DMS114 treated with DMSO at 0.1 percent for 48 hours (cell line): ENCODE measurements around the gene RPUSD3.
"Not testable (repeated sequence)": the region's sequence is repeated elsewhere in the genome, so short reads cannot be mapped to it uniquely, and the experiment has no call there.

Experiments used
- DNase-seq: peaks from one replicate; lab custom pipeline; 2025; ENCODE audit not compliant: unreplicated experiment; lab: John Stamatoyannopoulos, UW

RPUSD3 gene

DNA sequence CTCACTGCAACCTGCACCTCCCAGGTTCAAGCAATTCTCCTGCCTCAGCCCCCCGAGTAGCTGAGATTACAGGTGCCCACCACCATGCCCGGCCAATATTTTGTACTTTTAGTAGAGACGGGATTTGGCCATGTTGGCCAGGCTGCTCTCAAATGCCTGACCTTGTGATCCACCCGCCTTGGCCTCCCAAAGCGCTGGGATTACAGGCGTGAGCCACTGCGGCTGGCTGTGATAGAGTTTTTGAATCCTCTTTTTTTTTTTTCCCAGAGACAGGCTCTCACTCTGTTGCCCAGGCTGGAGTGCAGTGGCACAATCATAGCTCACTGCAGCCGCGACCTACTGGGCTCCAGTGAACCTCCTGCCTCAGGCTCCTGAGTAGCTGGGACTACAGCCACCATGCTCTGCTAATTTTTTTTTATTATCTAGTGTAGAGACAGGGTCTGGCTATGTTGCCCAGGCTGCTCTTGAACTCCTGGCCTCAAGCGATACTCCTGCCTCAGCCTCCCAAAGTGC, 21.4 kb upstream of the RPUSD3 start:
- DNase-seq = not testable (repeated sequence)

GRCh38 chr3:9864200-9864927, 20.6 kb upstream of the RPUSD3 start:
- no peak for DNase-seq

DNA sequence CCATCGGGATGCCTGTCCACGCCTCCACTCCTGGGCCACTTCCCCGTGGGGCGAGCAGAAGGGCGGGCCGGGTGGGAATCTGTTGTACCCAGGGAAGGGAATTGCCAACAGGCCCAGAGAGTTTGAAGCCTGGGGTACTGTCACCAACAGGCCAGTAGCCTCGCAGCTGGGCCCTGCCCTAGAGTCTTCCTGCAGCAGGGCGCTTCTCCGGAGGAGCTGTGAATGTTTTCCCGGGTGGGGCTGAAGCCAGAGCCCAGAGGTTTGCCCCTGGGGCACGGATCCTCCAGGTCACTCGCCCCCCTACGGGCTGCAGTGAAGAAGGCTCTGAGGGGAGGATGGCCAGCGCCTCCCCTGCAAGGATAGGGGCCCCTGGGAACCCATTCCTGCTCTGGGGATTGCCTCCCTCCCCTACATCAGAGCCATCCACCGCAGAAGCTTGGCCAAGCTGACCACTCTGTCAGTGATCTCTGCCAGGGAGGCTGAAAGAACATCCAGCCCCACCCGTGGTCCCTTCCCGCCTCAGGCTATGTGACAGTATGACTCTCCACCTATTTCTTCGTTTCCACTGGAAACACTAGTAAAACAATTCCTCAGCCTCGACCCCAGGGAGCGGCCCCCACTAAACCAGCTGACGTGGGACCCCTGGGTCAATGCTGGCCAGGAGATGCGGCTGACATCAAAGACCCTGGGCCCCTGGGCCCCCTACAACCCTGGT, 19.4 kb upstream of the RPUSD3 start:
- DNase-seq = no peak

- no peak for DNase-seq
Measured at GRCh38 chr3:9862391-9863057, 18.7 kb upstream of the RPUSD3 start.

- DNase-seq = no peak
Measured at GRCh38 chr3:9861626-9862130, 17.9 kb upstream of the RPUSD3 start.

DNA sequence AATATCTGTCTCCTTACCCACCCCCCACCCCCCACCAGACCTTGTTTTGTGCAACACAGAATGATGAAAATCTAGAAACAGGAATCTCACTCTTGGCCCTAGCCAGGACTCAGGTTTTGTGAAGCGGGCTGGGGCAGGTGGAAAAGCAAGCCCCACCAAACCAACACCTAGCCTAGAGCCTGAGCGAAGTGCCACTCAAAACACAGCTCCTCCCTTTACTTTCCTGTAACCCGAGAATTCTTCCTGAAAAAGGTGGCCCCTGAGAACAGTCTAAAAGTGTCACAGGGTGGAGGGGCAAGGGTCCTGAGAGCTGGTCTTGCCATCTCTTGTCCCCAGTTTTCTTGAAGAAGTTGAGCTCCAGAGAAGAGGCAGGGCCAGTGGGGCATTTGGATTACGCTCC, 17.4 kb upstream of the RPUSD3 start:
- no peak for DNase-seq

GRCh38 chr3:9859530-9860025, 15.8 kb upstream of the RPUSD3 start:
- no peak for DNase-seq

DNA sequence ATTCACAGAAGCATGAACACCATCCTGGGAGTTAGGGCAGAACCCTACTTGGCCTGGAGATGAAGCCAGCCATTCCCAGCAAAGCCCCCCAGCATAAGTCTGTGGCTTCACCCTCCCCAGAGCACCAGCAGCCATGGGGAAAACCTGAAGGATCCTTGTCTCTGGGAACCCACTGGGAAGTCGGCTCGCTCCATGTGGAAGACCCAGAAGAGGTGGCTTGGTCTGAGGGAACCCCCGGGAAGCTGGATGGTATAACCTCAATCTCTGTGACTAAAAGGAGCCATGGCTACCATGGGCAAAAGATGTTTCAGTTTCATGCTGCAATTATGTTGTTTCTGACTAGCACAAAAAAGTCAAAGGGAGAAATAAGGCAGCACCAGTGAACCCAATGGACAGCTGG, 11.8 kb upstream of the RPUSD3 start:
- DNase-seq = no peak

GRCh38 chr3:9854291-9854940, 10.6 kb upstream of the RPUSD3 start:
- not testable (repeated sequence) for DNase-seq

GRCh38 chr3:9852528-9852927, 8.7 kb upstream of the RPUSD3 start:
- DNase-seq = no peak

- not testable (repeated sequence) for DNase-seq
Measured at GRCh38 chr3:9851926-9852325, 8.1 kb upstream of the RPUSD3 start.

DNA sequence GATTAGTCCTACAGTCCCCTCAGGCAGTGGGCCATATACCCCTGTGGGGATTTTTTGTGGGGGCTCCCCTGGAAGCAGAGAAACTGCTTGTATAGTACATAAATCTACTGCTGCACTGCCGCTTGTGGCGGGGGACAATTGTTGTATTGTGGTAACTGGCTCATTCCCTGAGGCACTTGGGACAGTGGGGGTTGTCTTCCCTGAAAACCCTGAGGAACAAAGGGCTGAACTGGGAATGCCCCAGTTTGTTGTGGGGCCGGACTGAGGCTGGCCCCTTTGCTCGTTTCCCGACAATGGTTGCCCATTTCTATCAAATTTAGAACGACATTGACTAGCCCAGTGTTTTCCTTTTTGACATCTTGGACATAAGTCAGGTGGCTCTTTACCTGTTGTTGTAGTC, 7.6 kb upstream of the RPUSD3 start:
- DNase-seq = not testable (repeated sequence)

GRCh38 chr3:9848860-9849259, 5.1 kb upstream of the RPUSD3 start:
- DNase-seq = not testable (repeated sequence)

- not testable (repeated sequence) for DNase-seq
Measured at GRCh38 chr3:9847870-9848269, 4.1 kb upstream of the RPUSD3 start.

DNA sequence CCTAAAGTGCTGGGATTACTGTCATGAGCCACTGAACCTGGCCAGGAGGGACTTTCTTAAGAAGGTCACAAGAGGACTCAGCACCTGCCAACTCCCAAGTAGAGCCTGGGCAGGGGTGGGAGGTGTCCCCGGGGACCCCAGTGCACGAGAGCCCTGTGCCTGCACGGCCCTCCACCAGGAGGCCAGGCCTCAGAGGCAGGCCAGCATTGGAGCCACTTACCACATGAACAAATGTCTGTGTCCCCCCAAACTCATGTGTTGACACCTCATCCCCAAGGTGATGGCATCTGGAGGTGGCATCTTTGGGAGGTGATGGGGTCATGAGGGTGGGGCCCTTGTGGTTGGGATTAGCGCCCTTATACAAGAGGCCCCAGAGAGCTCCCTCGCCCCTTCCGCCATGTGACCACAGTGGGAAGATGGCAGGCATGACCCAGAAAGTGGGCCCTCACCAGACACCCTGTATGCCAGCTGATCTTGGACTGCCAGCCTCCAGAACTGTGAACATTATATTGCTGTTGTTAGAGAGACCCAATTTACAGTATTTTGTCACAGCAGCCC, 3.2 kb upstream of the RPUSD3 start:
- no peak for DNase-seq

GRCh38 chr3:9846231-9846630, 2.4 kb upstream of the RPUSD3 start:
- DNase-seq = no peak

DNA sequence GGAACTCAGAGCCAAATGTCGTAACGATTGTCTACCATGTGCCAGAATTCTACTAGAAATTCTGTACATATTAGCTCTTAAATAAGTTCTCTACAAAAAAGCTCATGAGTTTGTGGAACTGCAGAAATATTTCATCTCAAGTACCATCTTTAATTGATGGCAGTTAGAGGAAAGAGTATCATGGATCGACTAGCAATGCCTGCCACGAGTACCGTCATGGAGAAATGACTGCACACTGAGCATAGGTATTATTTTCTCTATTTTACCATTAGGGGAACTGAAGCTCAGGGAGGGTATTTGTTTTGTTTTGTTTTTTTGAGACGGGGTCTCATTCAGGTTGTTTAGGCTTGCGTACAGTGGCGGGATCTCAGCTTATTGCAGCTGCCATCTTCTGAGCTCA, 2.8 kb downstream of the RPUSD3 start:
- no peak for DNase-seq

GRCh38 chr3:9838856-9839255, 5.0 kb downstream of the RPUSD3 start:
- no peak for DNase-seq

DNA sequence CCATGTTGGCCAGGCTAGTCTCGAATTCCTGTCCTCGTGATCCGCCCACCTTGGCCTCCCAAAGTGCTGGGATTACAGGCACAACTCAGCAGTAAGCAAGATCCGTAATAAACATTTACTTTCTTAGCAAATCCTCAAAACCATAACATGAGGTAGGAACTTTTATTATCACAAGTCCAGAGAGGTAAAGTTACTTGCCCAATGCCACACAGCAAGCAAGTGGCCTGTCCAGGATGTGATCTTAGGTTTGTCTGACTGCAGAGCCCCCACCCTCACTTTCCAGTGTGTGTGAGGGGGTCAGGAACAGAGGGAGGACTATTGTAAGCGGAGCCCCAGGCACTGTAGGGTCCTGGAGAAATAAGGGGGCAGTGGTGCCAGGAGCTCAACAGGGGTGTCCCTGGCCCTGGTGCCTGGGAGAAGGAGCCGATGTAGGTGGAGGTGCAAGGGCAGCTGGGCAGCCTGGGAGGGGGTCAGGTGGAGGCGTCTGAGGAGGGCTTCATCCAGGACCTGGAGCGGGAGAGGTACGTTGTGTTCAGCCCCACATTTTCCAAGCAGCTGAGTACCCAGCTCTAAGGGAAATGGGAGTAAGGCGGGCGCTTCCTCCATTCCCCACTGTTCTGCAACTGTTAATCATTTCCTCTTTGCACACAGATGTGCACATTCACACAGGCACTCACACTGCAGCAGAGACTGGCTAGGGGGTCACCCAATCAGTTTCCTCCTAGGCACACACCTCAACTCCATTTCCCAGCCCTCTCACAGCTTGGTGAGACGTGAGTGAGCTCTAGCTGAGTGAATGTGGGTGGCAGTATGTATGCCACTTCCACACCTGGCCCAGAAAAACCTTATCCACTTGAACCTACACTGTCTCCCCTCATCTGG, 5.9 kb downstream of the RPUSD3 start:
- DNase-seq = no peak
